Sigmoid colon (tissue), 7 donors: ENCODE measurements around the gene NIN. TPM values are rescaled to one million over a fixed set of nuclear protein-coding genes. Genes with fewer than 3 reads are reported as not detected.

Experiments used
- DNase-seq: peaks from one replicate; pipeline ENCODE4 v3.0.0-alpha.2; 2019
- H3K27ac ChIP-seq, 4 donors: fragments of 200-600 bp; sonication (generic); one replicate each; pipeline ENCODE4 v1.5.1; 2016 to 2019; ENCODE audit warnings: mild to moderate bottlenecking in 1 of 4
- H3K27me3 ChIP-seq, 3 donors: fragments of 200-600 bp; sonication (generic); one replicate each; pipeline ENCODE4 v1.5.1; 2019; ENCODE audit warnings: mild to moderate bottlenecking in 1 of 3
- H3K36me3 ChIP-seq, 4 donors: fragments of 200-600 bp; sonication (generic); one replicate each; pipeline ENCODE4 v1.5.1; 2016 to 2019
- H3K4me1 ChIP-seq, 4 donors: fragments of 200-600 bp; sonication (generic); one replicate each; pipeline ENCODE4 v1.5.1; 2017 to 2019
- H3K4me3 ChIP-seq, 4 donors: fragments of 200-600 bp; sonication (generic); one replicate each; pipeline ENCODE4 v1.5.1; 2017 to 2019; ENCODE audit warnings: mild to moderate bottlenecking in 2 of 4, moderate library complexity in 1 of 4
- H3K9me3 ChIP-seq, 4 donors: fragments of 200-600 bp in 3 of 4; sonication (generic) in 3 of 4; one replicate each; pipeline versions ENCODE4 v1.5.1 to v1.6.1; 2013 to 2019
- EP300 ChIP-seq, 4 donors: sonication (generic); formaldehyde crosslinking; IDR thresholded peaks; one replicate each; pipeline ENCODE4 v1.6.1; 2017; ENCODE audit warnings: antibody characterized with exemption in 4 of 4
- POLR2A ChIP-seq, 2 donors: fragments of 450-650 bp; IDR thresholded peaks; one replicate each; pipeline ENCODE4 v1.6.1; 2016; ENCODE audit warnings: antibody characterized with exemption in 2 of 2, mild to moderate bottlenecking in 2 of 2, moderate library complexity in 2 of 2
- POLR2AphosphoS5 ChIP-seq, 4 donors: sonication (generic); formaldehyde crosslinking; IDR thresholded peaks; one replicate each; pipeline ENCODE4 v1.6.1; 2017; ENCODE audit warnings: antibody characterized with exemption in 4 of 4
- WGBS, 2 donors: extraction: QIAGEN DNeasy Blood & Tissue Kit; methylation state at CpG; one replicate each; pipeline ENCODE4 v1.1.7; 2013; 5-methylcytosine and 5-hydroxymethylcytosine counted together
- intact Hi-C: fragments of 100-400 bp; cut with DNase I; formaldehyde crosslinking; loops from one replicate; pipeline ENCODE4 v1.15.1; 2023
- polyA plus RNA-seq, 3 donors: library from polyadenylated mRNA; stranded (reverse); fragments of 200-250 nt; gene quantifications; one replicate each; pipeline ENCODE4 v1.2.3, GENCODE V29; 2013
- total RNA-seq, 4 donors: library from RNA; depleted of rRNA; stranded (reverse); fragments of >200 nt; gene quantifications; one replicate each; pipeline ENCODE4 v1.1.0, GENCODE V29; 2016
- TF ChIP-seq, protein P1 (sequence below), 4 experiments: fragments of 450-650 bp in 3 of 4; fragments of 200-600 bp in 1 of 4; IDR thresholded peaks; one replicate each; pipeline ENCODE4 v1.5.1; 2016 to 2019; ENCODE audit warnings: antibody characterized with exemption in 4 of 4, mild to moderate bottlenecking in 3 of 4, moderate library complexity in 2 of 4
- donor health status: healthy with polysubstance abuse.
- donor health status: Bipolar disorder and iron deficiency.
- donor health status: healthy.

NIN gene
- total and polyA plus RNA-seq, 7 donors = 3.6 to 38.2 (median 20.7) TPM

GRCh38 chr14:50678163-50678562, 152.8 kb downstream of the NIN start:
- 49 to 78% methylated on average over 5 of the region's 5 CpGs for WGBS, 2 donors
- TF ChIP-seq, protein P1, sequence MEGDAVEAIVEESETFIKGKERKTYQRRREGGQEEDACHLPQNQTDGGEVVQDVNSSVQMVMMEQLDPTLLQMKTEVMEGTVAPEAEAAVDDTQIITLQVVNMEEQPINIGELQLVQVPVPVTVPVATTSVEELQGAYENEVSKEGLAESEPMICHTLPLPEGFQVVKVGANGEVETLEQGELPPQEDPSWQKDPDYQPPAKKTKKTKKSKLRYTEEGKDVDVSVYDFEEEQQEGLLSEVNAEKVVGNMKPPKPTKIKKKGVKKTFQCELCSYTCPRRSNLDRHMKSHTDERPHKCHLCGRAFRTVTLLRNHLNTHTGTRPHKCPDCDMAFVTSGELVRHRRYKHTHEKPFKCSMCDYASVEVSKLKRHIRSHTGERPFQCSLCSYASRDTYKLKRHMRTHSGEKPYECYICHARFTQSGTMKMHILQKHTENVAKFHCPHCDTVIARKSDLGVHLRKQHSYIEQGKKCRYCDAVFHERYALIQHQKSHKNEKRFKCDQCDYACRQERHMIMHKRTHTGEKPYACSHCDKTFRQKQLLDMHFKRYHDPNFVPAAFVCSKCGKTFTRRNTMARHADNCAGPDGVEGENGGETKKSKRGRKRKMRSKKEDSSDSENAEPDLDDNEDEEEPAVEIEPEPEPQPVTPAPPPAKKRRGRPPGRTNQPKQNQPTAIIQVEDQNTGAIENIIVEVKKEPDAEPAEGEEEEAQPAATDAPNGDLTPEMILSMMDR (IDR thresholded peaks at IDR 0.05) = no peak
- TF ChIP-seq EP300 (IDR thresholded peaks at IDR 0.05) (no peak), POLR2A (IDR thresholded peaks at IDR 0.05) (no peak), POLR2AphosphoS5 (IDR thresholded peaks at IDR 0.05) (no peak)
- no peaks in the 10 kb centered on the region for H3K9me3 ChIP-seq
- no peak overlapping the region for H3K27ac ChIP-seq
- DNase-seq = no peak
- H3K4me3 ChIP-seq = no peak overlapping the region
- no peaks in the 10 kb centered on the region for H3K36me3 ChIP-seq
- intact Hi-C loops = no loop called here
- peaks cover 0 to 9% (median 0%) of the 10 kb centered on the region in 4 donors for H3K4me1 ChIP-seq
- no peaks in the 10 kb centered on the region for H3K27me3 ChIP-seq

DNA sequence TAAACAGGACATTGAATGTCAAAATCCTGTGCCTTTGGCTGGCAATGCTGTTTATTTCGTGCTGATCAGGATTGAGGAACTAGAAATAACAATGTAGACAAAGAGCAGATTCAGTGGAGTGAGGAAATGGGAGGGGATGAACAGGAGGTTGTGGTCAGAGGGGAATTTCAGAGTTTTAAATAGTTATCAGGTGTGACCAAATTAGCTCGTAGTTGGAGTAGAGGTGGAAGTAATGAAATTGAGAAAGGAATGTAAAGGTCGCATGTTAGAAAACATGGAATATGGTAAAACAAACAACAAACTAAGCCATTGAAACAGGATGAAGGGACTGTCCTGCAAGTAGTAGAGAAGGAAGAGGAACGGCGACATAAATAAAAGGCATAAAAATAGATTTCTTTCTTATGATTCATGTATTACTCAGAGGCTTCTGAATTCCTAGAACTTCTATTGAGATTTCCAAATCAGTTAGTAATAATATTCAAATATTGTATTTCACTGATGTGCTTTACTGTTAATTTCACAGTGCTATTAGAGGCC, 153.4 kb downstream of the NIN start:
- 28 to 40% methylated on average over 5 of the region's 5 CpGs for WGBS, 2 donors
- no peaks in the 10 kb centered on the region for H3K9me3 ChIP-seq
- H3K27ac ChIP-seq = no peak overlapping the region
- TF ChIP-seq EP300 (IDR thresholded peaks at IDR 0.05) = no peak
- no peak for TF ChIP-seq POLR2AphosphoS5 (IDR thresholded peaks at IDR 0.05)
- no peak for TF ChIP-seq POLR2A (IDR thresholded peaks at IDR 0.05)
- TF ChIP-seq, protein P1 (IDR thresholded peaks at IDR 0.05) = no peak
- no peak for DNase-seq
- H3K36me3 ChIP-seq = no peaks in the 10 kb centered on the region
- intact Hi-C loops = no loop called here
- no peak overlapping the region for H3K4me3 ChIP-seq
- H3K27me3 ChIP-seq = no peaks in the 10 kb centered on the region
- peaks cover 0 to 9% (median 0%) of the 10 kb centered on the region in 4 donors for H3K4me1 ChIP-seq

DNA sequence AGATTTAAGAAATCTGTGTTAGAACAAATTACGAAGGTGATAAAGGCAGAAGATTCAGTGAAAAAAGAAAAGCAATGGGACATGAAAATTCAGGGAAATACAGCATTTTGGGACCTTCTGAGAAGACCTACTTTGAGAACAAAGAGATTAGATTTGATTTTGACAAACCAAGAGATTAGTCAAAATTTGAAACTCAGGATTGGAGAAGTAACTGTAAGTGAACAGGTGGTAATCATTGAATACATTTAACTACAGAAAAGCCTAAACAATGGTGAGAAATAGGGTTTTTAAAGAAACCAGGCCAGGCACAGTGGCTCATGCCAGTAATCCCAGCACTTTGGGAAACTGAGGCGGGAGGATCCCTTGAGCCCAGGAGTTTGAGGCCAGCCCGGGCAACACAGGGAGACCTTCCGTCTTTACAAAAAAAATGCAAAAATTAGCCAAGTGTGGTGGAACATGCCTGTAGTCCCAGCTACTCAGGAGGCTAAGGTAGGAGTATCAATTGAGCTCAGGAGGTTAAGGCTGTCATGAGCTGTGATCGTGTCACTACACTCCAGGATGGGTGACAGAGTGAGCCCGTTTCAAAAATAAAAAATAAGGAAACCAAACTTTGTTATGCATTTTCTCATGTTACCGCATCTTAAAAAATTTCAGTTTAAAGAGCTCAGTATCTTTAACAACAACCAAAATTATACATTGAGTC, 154.0 kb downstream of the NIN start:
- DNase-seq = no peak
- WGBS, 2 donors = 74 to 92% methylated on average over 7 of the region's 7 CpGs
- no peak overlapping the region for H3K4me3 ChIP-seq
- H3K27me3 ChIP-seq = no peaks in the 10 kb centered on the region
- H3K9me3 ChIP-seq = no peaks in the 10 kb centered on the region
- peaks cover 0 to 9% (median 0%) of the 10 kb centered on the region in 4 donors for H3K4me1 ChIP-seq
- no peaks in the 10 kb centered on the region for H3K36me3 ChIP-seq
- H3K27ac ChIP-seq = no peak overlapping the region
- intact Hi-C loops = no loop called here
- TF ChIP-seq POLR2A (IDR thresholded peaks at IDR 0.05) (no peak), EP300 (IDR thresholded peaks at IDR 0.05) (no peak)
- TF ChIP-seq, protein P1 (IDR thresholded peaks at IDR 0.05) = no peak

DNA sequence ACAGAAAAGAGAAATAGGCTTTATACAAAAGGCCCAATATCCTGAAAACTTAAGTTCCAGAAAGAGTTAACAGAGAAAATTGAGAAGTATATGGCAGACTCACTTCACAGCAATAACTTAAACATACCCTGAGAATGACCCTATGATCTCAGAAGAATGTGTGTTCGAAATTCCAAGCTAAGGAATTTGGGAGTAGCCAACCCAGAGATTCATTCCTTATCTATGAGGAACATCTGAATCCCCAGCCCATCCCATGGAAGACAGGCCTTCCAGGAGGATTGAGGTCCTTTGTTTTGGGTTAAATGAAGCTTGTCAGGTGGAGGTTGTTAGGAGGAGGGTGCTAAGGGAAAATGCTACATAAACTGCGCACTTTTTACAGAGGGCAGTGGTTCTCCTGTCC, 155.4 kb downstream of the NIN start:
- DNase-seq = no peak
- intact Hi-C loops = no loop called here
- no peaks in the 10 kb centered on the region for H3K36me3 ChIP-seq
- H3K27me3 ChIP-seq = no peaks in the 10 kb centered on the region
- no peaks in the 10 kb centered on the region for H3K9me3 ChIP-seq
- H3K4me1 ChIP-seq = peaks cover 0 to 9% (median 0%) of the 10 kb centered on the region in 4 donors
- WGBS, 2 donors = 86 to 88% methylated on average over 2 of the region's 2 CpGs
- no peak overlapping the region for H3K4me3 ChIP-seq
- TF ChIP-seq, protein P1 (IDR thresholded peaks at IDR 0.05) = no peak
- TF ChIP-seq EP300 (IDR thresholded peaks at IDR 0.05) (no peak), POLR2AphosphoS5 (IDR thresholded peaks at IDR 0.05) (no peak), POLR2A (IDR thresholded peaks at IDR 0.05) (no peak)
- no peak overlapping the region for H3K27ac ChIP-seq
